Fibroblast of villous mesenchyme (primary cell): ENCODE results near the gene GIMAP7. TPM values are rescaled to one million over a fixed set of nuclear protein-coding genes. Genes with fewer than 3 reads are reported as not detected.
"Not testable (repeated sequence)": the region's sequence is repeated elsewhere in the genome, so short reads cannot be mapped to it uniquely, and the experiment has no call there.

ENCODE experiments used
- DNase-seq: peaks from one replicate; pipeline ENCODE4 v3.0.0-alpha.2; 2010; ENCODE audit warnings: low read depth
- H3K4me3 ChIP-seq: 2 replicates; pipeline ENCODE4 v1.5.1; 2011; ENCODE audit warnings: low read depth, mild to moderate bottlenecking, low read length
- total RNA-seq: library from RNA; depleted of rRNA; stranded (reverse); fragments of >200 nt; gene quantifications from 2 replicates; pipeline ENCODE4 v1.2.3, GENCODE V29; 2012
- TF ChIP-seq, protein P1 (sequence below): IDR thresholded peaks from 2 replicates; pipeline ENCODE4 v1.5.1; 2012; ENCODE audit warnings: low read depth, mild to moderate bottlenecking, low read length; ENCODE audit not compliant: insufficient read depth

Gene GIMAP7
- total RNA-seq, 1 donor = not detected

GRCh38 chr7:150476285-150476684, 38.4 kb upstream of the GIMAP7 start:
- TF ChIP-seq, protein P1, sequence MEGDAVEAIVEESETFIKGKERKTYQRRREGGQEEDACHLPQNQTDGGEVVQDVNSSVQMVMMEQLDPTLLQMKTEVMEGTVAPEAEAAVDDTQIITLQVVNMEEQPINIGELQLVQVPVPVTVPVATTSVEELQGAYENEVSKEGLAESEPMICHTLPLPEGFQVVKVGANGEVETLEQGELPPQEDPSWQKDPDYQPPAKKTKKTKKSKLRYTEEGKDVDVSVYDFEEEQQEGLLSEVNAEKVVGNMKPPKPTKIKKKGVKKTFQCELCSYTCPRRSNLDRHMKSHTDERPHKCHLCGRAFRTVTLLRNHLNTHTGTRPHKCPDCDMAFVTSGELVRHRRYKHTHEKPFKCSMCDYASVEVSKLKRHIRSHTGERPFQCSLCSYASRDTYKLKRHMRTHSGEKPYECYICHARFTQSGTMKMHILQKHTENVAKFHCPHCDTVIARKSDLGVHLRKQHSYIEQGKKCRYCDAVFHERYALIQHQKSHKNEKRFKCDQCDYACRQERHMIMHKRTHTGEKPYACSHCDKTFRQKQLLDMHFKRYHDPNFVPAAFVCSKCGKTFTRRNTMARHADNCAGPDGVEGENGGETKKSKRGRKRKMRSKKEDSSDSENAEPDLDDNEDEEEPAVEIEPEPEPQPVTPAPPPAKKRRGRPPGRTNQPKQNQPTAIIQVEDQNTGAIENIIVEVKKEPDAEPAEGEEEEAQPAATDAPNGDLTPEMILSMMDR = no peak
- no peak overlapping the region for H3K4me3 ChIP-seq
- DNase-seq = no peak

DNA sequence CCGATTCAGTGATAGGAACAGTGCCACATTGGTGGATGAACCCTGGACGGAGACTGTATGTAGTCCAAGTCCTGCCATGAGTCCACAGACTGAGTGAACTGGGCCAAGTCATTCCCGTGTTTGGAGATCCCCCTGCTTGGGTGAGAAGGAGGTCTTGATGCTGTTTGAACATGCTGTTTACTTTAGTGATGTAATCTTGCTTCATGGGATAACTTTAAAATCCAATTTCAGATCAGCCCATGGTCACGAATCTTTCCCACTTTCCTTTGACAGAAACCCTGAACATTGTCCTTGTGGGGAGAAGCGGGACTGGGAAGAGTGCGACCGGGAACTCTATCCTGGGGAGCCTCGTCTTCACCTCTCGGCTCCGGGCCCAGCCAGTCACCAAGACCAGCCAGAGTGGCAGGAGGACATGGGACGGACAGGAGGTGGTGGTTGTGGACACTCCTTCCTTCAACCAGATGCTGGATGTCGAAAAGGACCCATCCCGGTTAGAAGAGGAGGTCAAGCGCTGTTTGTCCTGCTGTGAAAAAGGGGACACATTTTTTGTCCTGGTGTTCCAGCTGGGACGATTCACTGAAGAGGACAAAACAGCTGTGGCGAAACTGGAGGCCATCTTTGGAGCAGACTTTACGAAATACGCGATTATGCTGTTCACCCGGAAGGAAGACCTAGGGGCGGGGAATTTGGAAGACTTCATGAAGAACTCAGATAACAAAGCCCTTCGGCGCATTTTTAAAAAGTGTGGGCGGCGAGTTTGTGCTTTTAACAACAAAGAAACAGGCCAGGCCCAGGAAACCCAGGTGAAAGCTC, 37.6 kb upstream of the GIMAP7 start:
- H3K4me3 ChIP-seq = no peak overlapping the region
- no peak for DNase-seq
- TF ChIP-seq, protein P1 = no peak

- no peak overlapping the region for H3K4me3 ChIP-seq
- DNase-seq = no peak
- TF ChIP-seq, protein P1 = no peak
Measured at GRCh38 chr7:150479023-150479716, 35.5 kb upstream of the GIMAP7 start.

DNA sequence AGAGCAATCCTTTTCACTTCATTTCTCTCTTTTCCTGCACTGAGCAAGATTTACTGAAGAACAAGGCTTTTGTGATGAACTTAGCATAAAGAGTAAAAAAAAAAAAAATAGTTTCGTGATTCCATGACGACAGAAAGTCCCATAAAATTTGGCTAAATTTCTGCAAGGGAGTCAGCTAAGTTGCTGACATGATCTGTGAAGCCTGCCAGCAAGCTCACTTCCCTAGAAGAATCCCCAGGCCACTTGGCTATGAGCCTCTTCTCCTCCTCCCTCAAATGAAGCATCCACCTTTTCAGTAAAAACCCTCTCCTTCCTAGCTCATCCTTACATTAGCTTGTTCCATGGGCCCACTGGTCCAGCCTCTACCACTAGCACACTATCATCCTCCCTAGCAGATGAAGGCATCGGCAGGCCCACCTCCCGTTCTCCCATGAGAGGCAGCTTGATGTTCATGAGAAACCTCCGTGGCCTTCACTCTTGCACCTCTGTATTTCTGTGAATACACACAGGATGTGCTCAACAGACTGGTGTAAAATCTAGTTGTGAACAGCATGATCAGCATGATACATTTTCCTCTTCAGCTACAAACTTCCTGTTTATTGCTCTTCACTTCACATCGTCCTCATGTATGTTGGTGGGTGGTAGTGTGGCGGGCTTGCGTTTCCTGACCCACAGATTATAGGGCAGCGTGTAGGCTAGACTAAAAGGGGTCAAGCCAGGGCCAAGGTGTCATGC, 33.3 kb upstream of the GIMAP7 start:
- DNase-seq = no peak
- TF ChIP-seq, protein P1 = no peak
- no peak overlapping the region for H3K4me3 ChIP-seq

GRCh38 chr7:150481922-150482321, 32.8 kb upstream of the GIMAP7 start:
- TF ChIP-seq, protein P1 = no peak
- DNase-seq = no peak

GRCh38 chr7:150483514-150483913, 31.2 kb upstream of the GIMAP7 start:
- not testable (repeated sequence) for DNase-seq, H3K4me3 ChIP-seq

More at GRCh38 chr7:150481922-150482321, 32.8 kb upstream of the GIMAP7 start:
- no peak overlapping the region for H3K4me3 ChIP-seq

- not testable (repeated sequence) for DNase-seq, H3K4me3 ChIP-seq
Measured at GRCh38 chr7:150484071-150484470, 30.6 kb upstream of the GIMAP7 start.
